Measurements from ENCODE around the gene TMEM25.

Gene TMEM25

GRCh38 chr11:118524757-118525470 is 6.1 kb upstream of the TMEM25 start:
- H3K4me3 ChIP-seq (ENCODE audit: low read depth, low read length), result no peak overlapping the region
- no peak for DNase-seq (ENCODE audit: low read depth, low spot score)
- TF ChIP-seq CTCF (IDR thresholded peaks at IDR 0.05; ENCODE audit: low read depth, low read length), result no peak
- in situ Hi-C loops (cut with HindIII; ENCODE audit: low sequenced_read_pairs), result no loop called here

GRCh38 chr11:118526688-118527087 is 4.3 kb upstream of the TMEM25 start:
- in situ Hi-C loops (cut with HindIII; ENCODE audit: low sequenced_read_pairs), result no loop called here
- H3K4me3 ChIP-seq (ENCODE audit: low read depth, low read length), result no peak overlapping the region
- no peak for TF ChIP-seq CTCF (IDR thresholded peaks at IDR 0.05; ENCODE audit: low read depth, low read length)
- no peak for DNase-seq (ENCODE audit: low read depth, low spot score)

GRCh38 chr11:118527109-118527508 is 3.9 kb upstream of the TMEM25 start, which contains the start of gene TTC36:
Gene TTC36 (plus strand): TSS chr11:118527474. CDS start chr11:118527495, 21 bp downstream.
- in situ Hi-C loops (cut with HindIII; ENCODE audit: low sequenced_read_pairs), result no loop called here
- no peak for TF ChIP-seq CTCF (IDR thresholded peaks at IDR 0.05; ENCODE audit: low read depth, low read length)
- no peak within 1 kb of the TSS for H3K4me3 ChIP-seq (ENCODE audit: low read depth, low read length)
- no peak for DNase-seq (ENCODE audit: low read depth, low spot score)

- in situ Hi-C loops (cut with HindIII; ENCODE audit: low sequenced_read_pairs), result no loop called here
- DNase-seq (ENCODE audit: low read depth, low spot score), result no peak
- no peak for TF ChIP-seq CTCF (IDR thresholded peaks at IDR 0.05; ENCODE audit: low read depth, low read length)
- H3K4me3 ChIP-seq (ENCODE audit: low read depth, low read length), result no peak overlapping the region
Measured at GRCh38 chr11:118528511-118528910, 2.5 kb upstream of the TMEM25 start.

GRCh38 chr11:118529584-118530175 is 1.3 kb upstream of the TMEM25 start:
- H3K4me3 ChIP-seq (ENCODE audit: low read depth, low read length), result peak overlapping the region; percentile 79

DNA sequence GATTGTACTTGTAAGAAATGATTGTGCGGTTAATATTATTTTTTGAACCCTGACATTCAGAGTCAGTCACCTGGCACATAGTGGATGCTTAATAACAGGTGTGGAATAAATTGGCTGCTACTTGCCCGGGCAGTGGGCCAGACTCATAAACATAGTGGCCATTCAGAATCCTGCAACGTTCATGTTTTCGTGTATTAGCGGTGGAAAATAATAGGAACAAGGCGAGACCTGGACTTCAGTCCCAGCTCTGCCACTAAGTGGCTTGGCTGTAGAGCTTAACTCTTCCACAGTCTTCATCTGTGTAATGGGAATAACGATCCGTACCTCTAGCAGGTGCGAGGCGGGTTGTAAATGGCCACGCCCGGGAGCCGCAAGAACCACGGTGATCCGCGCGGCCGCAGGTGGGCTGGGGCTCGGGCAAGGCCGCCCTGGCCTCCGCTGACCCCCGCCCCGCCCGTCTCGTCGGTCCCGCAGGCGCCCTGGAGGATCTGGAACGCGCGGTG is 761 bp upstream of the TMEM25 start:
- TF ChIP-seq CTCF (IDR thresholded peaks at IDR 0.05; ENCODE audit: low read depth, low read length), result no peak
- peak overlapping the region; percentile 79 for H3K4me3 ChIP-seq (ENCODE audit: low read depth, low read length)
- DNase-seq (ENCODE audit: low read depth, low spot score), result peak; percentile 6
- in situ Hi-C loops (cut with HindIII; ENCODE audit: low sequenced_read_pairs), result no loop called here

More at GRCh38 chr11:118529584-118530175, 1.3 kb upstream of the TMEM25 start:
- TF ChIP-seq CTCF (IDR thresholded peaks at IDR 0.05; ENCODE audit: low read depth, low read length), result no peak
- no peak for DNase-seq (ENCODE audit: low read depth, low spot score)
- in situ Hi-C loops (cut with HindIII; ENCODE audit: low sequenced_read_pairs), result no loop called here
